Rectal smooth muscle tissue (tissue), 1 donor: ENCODE measurements around the gene PITPNM1.
"Not testable (repeated sequence)": the region's sequence is repeated elsewhere in the genome, so short reads cannot be mapped to it uniquely, and the experiment has no call there.

Experiments used
- H3K27ac ChIP-seq: one replicate; pipeline ENCODE4 v1.7.0; 2013; ENCODE audit warnings: low read depth, low read length, inconsistent platforms
- H3K27me3 ChIP-seq: one replicate; pipeline ENCODE4 v1.7.0; 2013; ENCODE audit warnings: low read length; ENCODE audit not compliant: control insufficient read depth, insufficient read depth
- H3K36me3 ChIP-seq: one replicate; pipeline ENCODE4 v1.7.0; 2013; ENCODE audit warnings: low read length; ENCODE audit not compliant: control insufficient read depth, insufficient read depth
- H3K4me1 ChIP-seq: one replicate; pipeline ENCODE4 v1.7.0; 2013; ENCODE audit warnings: low read length; ENCODE audit not compliant: control insufficient read depth, insufficient read depth
- H3K4me3 ChIP-seq: one replicate; pipeline ENCODE4 v1.7.0; 2013; ENCODE audit warnings: low read length
- H3K9ac ChIP-seq: one replicate; pipeline ENCODE4 v1.7.0; 2013; ENCODE audit warnings: low read length

PITPNM1 gene

DNA sequence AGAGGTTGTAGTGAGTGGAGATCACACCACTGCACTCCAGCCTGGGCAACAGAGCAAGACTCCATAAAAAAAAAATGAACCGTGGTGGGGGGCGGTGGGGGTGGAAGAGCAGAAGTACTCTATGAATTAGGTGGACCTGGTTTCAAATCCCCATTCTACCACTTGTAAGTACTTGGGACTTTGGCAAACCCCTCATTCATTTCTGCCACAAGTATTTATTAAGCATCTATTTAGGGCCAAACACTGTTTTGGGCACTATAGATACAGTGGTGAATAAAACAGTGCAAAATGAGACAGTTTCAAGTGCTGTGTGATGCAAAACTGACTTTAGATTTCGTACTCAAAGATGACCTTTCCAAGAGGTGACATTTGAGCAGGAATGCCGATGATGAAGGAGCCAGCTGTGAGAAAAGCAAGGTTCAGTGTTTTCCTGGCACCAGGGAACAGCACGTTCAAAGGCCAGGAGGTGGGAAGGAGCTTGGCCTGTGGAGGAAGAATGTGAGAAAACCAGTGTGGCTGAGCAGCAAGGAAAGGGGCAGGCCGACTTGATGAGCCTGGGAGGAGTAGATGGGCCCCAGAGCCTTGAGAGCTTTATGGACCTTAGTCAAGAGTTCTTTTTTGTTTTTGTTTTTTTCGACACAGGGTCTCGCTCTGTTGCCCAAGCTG lies 34.7 kb downstream of the PITPNM1 start:
- Histone ChIP-seq H3K4me3 (no peak overlapping the region), H3K4me1 (peaks cover 6% of the 10 kb centered on the region), H3K27ac (no peak overlapping the region), H3K36me3 (no peaks in the 10 kb centered on the region), H3K9ac (no peak overlapping the region), H3K27me3 (no peaks in the 10 kb centered on the region)

DNA sequence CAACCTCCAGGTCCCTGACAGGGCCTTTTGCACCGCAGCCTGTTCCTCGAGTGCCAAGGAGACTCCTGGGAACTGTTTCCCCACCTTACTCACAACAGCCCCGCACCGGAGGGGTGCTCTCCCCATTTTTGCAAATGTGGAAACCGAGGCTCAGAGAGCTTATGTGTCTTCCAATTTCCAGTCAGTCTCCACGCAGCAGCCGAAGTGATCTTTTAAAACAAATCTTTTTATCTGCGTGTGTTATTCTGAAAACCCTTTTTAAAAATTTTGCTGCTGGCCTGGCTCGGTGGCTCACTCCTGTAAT lies 35.7 kb downstream of the PITPNM1 start:
- Histone ChIP-seq H3K4me1 (peaks cover 6% of the 10 kb centered on the region), H3K27me3 (no peaks in the 10 kb centered on the region), H3K36me3 (no peaks in the 10 kb centered on the region), H3K9ac (peak overlapping the region; percentile 39), H3K4me3 (peak overlapping the region; percentile 62), H3K27ac (peak overlapping the region; percentile 80)

DNA sequence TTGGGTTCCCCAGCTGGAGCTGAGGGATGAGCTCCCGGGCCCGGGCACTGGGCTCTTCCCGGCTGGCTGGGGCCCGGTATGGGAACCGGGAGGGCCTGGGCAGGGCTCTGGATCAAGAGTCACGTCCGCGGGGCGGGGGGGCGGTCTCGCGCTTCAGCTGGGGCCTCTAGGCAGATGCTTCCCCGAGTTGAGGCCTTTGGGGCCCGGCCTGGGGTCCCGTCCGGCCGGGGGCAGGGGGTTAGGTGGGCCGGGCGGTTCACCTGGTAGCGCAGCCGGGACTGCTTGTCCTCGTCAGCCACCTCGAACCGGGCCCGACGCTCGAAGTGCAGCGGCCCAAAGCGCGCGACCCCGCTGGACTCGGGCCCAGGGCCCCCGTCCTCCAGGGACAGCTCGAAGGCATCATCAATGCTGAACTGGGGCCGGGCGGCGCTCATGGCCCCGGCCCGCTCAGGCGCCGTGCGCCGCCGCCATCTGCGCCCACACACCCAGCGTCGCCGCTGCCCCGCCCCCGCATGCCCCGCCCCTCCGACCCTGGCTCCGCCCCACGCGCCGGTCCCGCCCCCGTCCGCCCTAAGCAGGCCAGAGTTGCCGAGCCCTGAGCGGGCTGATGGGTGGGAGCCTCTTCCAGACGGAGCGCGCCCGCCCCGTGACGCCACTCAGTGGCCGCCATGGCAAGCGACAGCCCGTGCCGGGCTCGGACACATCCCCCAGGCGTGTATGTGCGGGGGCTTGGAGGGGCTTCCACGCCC lies 36.2 kb downstream of the PITPNM1 start, which contains the start of gene TMEM134:
TMEM134 (minus strand) TSS at position 493 of the 749 bp plus-strand sequence; CDS start at position 434, 59 bp downstream.
- no peaks in the 10 kb centered on the region for H3K27me3 ChIP-seq
- peaks cover 8% of the 10 kb centered on the region for H3K4me1 ChIP-seq
- no peaks in the 10 kb centered on the region for H3K36me3 ChIP-seq
- peak within 1 kb of the TSS; percentile 82 for H3K4me3 ChIP-seq
- peak within 1 kb of the TSS; percentile 61 for H3K9ac ChIP-seq
- peak within 1 kb of the TSS; percentile 84 for H3K27ac ChIP-seq

DNA sequence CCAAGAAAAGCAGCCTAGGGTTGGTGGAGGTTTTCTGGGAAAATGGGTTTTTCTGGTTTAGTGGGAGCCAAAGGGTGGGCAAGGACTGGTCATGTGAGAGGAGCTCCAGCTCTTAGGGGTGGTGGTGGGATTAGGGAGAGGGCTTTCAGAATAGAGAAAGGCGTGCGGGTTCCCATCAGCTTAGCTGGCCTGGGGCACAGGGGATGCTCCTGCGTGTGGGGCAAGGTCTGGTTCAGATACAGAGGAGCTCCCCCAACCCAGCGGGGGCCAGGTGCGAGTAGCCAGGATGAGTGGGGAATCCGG lies 36.8 kb downstream of the PITPNM1 start:
- Histone ChIP-seq H3K4me1 (peaks cover 9% of the 10 kb centered on the region), H3K36me3 (no peaks in the 10 kb centered on the region)

DNA sequence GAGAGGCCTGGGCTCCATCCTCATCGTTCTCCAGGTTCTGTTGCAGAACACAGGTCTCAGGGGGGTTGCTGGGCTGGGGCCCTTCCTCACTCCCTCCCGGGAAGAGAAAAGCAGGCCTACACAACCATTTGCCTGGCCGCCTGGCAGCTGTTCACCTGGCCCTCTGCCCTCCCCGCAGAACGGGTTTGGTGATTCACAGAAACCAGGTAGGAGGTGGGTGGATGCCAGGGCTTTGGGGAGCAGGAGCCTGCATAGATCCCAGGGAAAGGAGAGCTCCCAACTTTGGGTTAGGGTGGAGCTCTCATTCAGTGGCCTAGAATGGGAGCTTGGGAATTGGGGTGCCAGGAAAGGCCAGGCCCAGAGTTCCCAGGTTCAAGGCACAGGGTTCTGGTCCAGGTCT lies 37.1 kb downstream of the PITPNM1 start:
- H3K4me3 ChIP-seq, result peak overlapping the region; percentile 82
- H3K36me3 ChIP-seq, result no peaks in the 10 kb centered on the region
- no peak overlapping the region for H3K9ac ChIP-seq
- peak overlapping the region; percentile 84 for H3K27ac ChIP-seq
- H3K4me1 ChIP-seq, result peaks cover 9% of the 10 kb centered on the region
- no peaks in the 10 kb centered on the region for H3K27me3 ChIP-seq

More for the DNA sequence above, 36.8 kb downstream of the PITPNM1 start:
- Histone ChIP-seq H3K27ac (peak overlapping the region; percentile 84), H3K9ac (peak overlapping the region; percentile 61), H3K4me3 (peak overlapping the region; percentile 82), H3K27me3 (no peaks in the 10 kb centered on the region)

DNA sequence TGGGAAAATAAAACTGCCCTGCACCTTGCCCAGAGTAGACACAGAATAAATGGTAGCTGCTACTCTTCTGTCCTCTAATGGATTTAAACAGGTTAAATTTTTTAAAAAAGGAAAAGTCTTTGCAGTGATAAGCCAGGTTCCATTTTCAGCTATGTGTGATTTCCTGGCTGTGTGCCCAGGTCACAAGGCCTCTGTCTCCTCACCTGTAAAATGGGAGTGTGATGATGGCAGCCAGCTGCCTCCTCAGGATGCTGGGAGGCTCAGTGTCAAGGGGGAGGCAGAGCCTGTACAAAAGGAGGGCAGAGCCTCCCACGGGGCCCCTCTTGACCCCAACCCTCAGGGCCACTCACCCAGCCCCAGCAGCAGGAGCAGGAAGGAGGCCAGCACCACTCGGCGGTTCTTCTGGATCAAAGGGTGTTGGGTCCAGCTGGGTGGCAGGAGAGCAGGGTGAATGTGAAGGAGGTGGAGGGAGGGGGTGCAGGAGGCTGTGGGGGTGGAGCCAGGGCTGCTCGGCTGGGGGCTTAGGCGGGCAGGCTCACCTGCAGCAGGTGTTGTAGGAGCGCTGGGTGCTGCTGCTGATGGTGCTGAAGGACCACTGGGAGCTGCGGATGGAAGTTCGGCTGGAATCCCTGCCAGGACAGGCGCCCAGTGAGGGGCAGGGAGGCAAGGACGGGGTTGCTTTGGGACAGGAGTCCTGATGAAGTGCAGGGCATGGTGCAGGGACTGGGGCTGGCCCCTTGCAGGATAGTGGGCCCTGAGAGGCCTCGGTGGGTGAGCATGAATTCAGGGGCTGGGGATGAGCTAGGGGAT lies 38.0 kb downstream of the PITPNM1 start:
- Histone ChIP-seq H3K4me1 (peaks cover 9% of the 10 kb centered on the region), H3K4me3 (no peak overlapping the region), H3K9ac (no peak overlapping the region), H3K36me3 (no peaks in the 10 kb centered on the region), H3K27me3 (no peaks in the 10 kb centered on the region), H3K27ac (no peak overlapping the region)

DNA sequence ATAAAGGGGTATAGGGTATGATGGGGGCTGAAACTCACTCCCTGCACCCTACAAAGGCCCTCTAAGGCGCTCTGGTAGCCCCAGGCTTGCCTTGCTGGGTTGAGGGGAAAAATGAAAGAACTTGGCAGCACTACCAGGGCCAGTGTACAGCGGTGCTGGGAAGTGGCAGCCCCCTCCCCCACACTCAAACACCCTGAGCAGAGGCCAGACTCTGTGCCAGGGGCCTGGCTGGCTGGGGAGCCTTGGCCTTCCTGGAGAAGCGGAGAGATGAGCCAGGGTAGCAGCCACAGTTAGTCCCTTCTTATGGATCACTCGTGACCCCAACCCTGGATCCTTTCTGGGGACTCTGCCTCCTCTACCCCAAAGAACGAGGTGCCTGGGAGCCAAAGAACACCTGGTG lies 38.8 kb downstream of the PITPNM1 start:
- no peak overlapping the region for H3K27ac ChIP-seq
- H3K27me3 ChIP-seq, result no peaks in the 10 kb centered on the region
- peaks cover 9% of the 10 kb centered on the region for H3K4me1 ChIP-seq
- no peak overlapping the region for H3K9ac ChIP-seq
- no peak overlapping the region for H3K4me3 ChIP-seq
- no peaks in the 10 kb centered on the region for H3K36me3 ChIP-seq

DNA sequence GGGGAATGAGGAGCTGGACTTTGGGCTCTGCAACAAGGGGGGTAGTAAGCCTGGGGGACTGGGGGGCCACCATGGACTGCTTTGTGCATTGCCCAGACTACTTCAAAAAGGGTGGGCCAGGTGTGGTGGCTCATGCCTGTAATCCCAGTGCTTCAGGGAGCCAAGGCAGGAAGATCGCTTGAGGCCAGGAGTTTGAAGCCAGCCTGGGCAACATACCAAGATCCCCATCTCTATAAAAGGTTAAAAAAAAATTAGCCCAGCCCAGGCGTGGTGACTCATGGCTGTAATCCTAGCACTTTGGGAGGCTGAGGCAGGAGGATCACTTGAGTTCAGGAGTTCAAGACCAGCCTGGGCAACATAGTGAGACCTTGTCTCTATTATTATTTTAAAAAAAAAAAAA lies 39.6 kb downstream of the PITPNM1 start:
- H3K36me3 ChIP-seq, H3K9ac ChIP-seq, H3K27me3 ChIP-seq, H3K27ac ChIP-seq, H3K4me1 ChIP-seq: not testable (repeated sequence)
- peak overlapping the region; percentile 75 for H3K4me3 ChIP-seq

DNA sequence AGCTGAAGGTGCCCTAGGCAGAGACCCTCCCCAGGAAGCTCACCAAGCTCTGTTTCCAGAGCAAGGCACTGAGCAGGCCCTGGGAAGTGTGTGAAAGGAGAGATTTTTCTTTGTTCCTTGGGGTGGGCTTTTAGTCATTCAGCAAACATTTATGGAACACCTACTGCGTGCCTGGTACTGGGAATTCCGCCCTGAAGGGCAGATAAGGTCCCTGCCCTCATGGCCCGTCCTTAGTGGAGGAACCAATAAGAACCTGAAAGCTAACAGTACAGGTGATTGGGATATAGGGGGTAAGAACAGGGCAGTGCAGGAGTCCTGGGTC lies 40.0 kb downstream of the PITPNM1 start:
- Histone ChIP-seq H3K4me1 (peaks cover 9% of the 10 kb centered on the region), H3K4me3 (peak overlapping the region; percentile 75), H3K36me3 (no peaks in the 10 kb centered on the region), H3K9ac (peak overlapping the region; percentile 81), H3K27me3 (no peaks in the 10 kb centered on the region), H3K27ac (peak overlapping the region; percentile 91)

DNA sequence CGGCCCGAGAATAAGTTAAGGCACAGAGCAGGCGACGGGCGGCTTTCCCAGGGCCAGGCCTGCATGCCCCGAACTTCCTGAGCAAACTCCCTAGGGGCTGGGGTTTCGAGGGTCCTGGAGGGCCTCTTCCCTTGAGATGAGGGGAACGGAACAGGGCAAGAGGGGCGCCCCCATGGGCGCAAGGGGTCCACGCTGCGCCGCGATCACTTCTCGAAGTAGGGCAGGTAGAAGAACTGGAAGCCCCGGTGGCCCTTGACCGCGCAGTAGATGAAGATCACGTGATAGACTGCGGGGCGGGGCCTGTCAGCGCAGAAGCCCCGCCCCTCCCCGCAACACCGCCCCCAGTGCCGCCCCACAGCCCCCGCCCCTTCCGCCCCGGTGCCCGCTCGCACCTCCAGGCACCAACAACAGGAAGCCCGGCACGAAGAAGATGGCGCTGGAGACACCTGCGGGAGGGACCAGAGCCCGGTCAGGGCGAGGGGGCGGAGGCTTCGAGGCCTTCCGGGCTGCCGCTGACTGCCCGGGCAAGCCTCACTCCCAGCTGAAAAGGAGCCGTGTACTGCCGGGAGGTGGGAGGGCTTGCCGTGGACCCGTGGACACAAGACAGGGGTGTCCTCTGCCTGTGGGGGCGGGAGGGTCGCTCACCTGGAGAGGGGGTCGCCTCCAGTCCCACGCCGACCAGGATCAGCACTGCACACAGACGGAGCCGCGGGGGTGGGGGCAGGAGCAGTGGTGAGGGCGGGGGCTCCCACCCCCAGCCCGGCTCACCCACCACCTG lies 40.6 kb downstream of the PITPNM1 start:
- peak overlapping the region; percentile 91 for H3K27ac ChIP-seq
- H3K4me1 ChIP-seq, result peaks cover 9% of the 10 kb centered on the region
- no peaks in the 10 kb centered on the region for H3K36me3 ChIP-seq
- peak overlapping the region; percentile 81 for H3K9ac ChIP-seq
- H3K4me3 ChIP-seq, result peak overlapping the region; percentile 75
- no peaks in the 10 kb centered on the region for H3K27me3 ChIP-seq

DNA sequence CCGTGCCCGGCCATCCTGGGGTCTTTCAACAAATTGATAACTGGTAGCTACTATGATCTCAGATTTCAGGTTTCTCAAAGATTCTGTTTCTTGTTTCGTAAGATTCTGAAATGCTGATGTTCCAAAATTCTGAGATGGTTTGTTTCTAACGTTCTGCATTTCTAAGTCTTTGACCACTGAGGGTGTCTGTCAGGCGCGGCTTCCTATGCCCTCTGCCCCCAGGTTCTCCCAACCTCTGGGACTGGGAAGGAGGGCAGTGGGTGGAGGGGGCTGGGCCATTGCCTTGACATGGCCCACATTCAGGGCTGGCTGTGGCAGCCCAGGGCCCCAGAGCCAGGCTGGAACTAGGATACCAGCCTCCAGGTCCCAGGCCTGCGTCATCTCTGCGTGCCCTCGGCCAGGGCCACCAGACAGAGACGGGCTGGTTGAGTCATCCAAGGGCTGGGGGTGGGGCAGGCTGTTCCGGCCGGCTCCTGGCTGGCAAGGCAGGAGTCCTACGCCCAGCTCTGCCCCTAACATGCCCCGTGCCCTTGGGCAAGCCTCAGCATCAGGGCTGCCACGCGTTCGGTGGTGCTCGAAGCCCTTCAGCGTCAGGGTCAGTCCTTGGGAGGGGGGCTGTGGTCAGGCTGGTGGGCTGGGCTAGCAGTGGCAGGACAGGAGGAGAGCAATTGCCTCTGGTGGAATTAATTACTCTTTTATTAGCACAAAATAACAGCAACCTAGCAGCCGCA lies 41.3 kb downstream of the PITPNM1 start:
- Histone ChIP-seq H3K27me3 (no peaks in the 10 kb centered on the region), H3K4me1 (peaks cover 9% of the 10 kb centered on the region), H3K27ac (peak overlapping the region; percentile 91), H3K36me3 (no peaks in the 10 kb centered on the region), H3K4me3 (peak overlapping the region; percentile 46), H3K9ac (no peak overlapping the region)
